ENCODE data around the gene WDR47.

Gene WDR47

DNA sequence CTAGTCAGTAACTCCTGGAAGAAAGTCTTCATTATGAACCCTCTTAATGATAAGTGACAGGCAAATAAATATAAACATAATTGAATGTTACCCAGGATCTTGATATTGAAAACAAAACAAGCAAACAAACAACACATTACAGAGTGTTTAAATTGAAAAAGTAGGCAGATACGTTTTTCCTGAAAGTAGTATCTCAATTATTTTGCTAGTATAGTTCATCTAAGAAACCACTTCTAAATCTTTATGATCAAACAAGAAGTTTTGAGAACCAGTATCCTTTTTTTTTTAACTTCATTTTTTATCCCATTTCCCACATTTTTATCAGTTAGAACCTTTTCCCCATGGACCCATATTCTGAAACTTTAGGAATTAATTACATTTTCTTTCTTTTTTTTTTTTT, 3.7 kb upstream of the WDR47 start:
- ATAC-seq = no peak
- no peak for TF ChIP-seq ZFP30 (CRISPR knock-in tag; IDR thresholded peaks at IDR 0.05)
- no peak for TF ChIP-seq PPARA (CRISPR knock-in tag; IDR thresholded peaks at IDR 0.05; ENCODE audit: borderline replicate concordance)
- TF ChIP-seq ARNTL (CRISPR knock-in tag; IDR thresholded peaks at IDR 0.05; ENCODE audit: borderline replicate concordance, low read depth) = no peak
- no peak for TF ChIP-seq CSRNP3 (CRISPR knock-in tag; IDR thresholded peaks at IDR 0.05)
- TF ChIP-seq, protein P1, sequence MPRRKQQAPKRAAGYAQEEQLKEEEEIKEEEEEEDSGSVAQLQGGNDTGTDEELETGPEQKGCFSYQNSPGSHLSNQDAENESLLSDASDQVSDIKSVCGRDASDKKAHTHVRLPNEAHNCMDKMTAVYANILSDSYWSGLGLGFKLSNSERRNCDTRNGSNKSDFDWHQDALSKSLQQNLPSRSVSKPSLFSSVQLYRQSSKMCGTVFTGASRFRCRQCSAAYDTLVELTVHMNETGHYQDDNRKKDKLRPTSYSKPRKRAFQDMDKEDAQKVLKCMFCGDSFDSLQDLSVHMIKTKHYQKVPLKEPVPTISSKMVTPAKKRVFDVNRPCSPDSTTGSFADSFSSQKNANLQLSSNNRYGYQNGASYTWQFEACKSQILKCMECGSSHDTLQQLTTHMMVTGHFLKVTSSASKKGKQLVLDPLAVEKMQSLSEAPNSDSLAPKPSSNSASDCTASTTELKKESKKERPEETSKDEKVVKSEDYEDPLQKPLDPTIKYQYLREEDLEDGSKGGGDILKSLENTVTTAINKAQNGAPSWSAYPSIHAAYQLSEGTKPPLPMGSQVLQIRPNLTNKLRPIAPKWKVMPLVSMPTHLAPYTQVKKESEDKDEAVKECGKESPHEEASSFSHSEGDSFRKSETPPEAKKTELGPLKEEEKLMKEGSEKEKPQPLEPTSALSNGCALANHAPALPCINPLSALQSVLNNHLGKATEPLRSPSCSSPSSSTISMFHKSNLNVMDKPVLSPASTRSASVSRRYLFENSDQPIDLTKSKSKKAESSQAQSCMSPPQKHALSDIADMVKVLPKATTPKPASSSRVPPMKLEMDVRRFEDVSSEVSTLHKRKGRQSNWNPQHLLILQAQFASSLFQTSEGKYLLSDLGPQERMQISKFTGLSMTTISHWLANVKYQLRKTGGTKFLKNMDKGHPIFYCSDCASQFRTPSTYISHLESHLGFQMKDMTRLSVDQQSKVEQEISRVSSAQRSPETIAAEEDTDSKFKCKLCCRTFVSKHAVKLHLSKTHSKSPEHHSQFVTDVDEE (CRISPR knock-in tag; IDR thresholded peaks at IDR 0.05) = no peak
- TF ChIP-seq PATZ1 (CRISPR knock-in tag; IDR thresholded peaks at IDR 0.05; ENCODE audit: borderline replicate concordance) = no peak
- TF ChIP-seq SNAI2 (CRISPR knock-in tag; IDR thresholded peaks at IDR 0.05) = no peak
- TF ChIP-seq ESRRG (CRISPR knock-in tag; IDR thresholded peaks at IDR 0.05) = no peak
- no peak for TF ChIP-seq ZFP3 (CRISPR knock-in tag; IDR thresholded peaks at IDR 0.05)
- no peak for TF ChIP-seq GLIS3 (CRISPR knock-in tag; IDR thresholded peaks at IDR 0.05)
- TF ChIP-seq ZNF70 (CRISPR knock-in tag; IDR thresholded peaks at IDR 0.05) = no peak
- TF ChIP-seq, protein P2, sequence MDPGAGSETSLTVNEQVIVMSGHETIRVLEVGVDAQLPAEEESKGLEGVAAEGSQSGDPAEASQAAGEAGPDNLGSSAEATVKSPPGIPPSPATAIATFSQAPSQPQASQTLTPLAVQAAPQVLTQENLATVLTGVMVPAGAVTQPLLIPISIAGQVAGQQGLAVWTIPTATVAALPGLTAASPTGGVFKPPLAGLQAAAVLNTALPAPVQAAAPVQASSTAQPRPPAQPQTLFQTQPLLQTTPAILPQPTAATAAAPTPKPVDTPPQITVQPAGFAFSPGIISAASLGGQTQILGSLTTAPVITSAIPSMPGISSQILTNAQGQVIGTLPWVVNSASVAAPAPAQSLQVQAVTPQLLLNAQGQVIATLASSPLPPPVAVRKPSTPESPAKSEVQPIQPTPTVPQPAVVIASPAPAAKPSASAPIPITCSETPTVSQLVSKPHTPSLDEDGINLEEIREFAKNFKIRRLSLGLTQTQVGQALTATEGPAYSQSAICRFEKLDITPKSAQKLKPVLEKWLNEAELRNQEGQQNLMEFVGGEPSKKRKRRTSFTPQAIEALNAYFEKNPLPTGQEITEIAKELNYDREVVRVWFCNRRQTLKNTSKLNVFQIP (CRISPR knock-in tag; IDR thresholded peaks at IDR 0.05; ENCODE audit: borderline replicate concordance, low read depth) = no peak
- TF ChIP-seq ZNF565 (CRISPR knock-in tag; conservative IDR thresholded peaks at IDR 0.05; ENCODE audit: low read depth) = no peak
- TF ChIP-seq ZNF8 (CRISPR knock-in tag; IDR thresholded peaks at IDR 0.05) = no peak
- no peak for TF ChIP-seq TCF4 (CRISPR knock-in tag; IDR thresholded peaks at IDR 0.05; ENCODE audit: borderline replicate concordance)
- no peak for TF ChIP-seq ISL1 (CRISPR knock-in tag; IDR thresholded peaks at IDR 0.05)
- no peak for TF ChIP-seq OSR1 (CRISPR knock-in tag; IDR thresholded peaks at IDR 0.05)
- no peak for TF ChIP-seq RARB (CRISPR knock-in tag; IDR thresholded peaks at IDR 0.05)

GRCh38 chr1:109040989-109041620, 797 bp downstream of the WDR47 start:
- ATAC-seq = peak; percentile 74
- TF ChIP-seq ZC3H10 (CRISPR knock-in tag; IDR thresholded peaks at IDR 0.05) = no peak
- TF ChIP-seq BACH2 (CRISPR knock-in tag; IDR thresholded peaks at IDR 0.05; ENCODE audit: borderline replicate concordance) = no peak
- no peak for TF ChIP-seq OSR1 (CRISPR knock-in tag; IDR thresholded peaks at IDR 0.05)
- no peak for TF ChIP-seq ZNF565 (CRISPR knock-in tag; conservative IDR thresholded peaks at IDR 0.05; ENCODE audit: low read depth)
- TF ChIP-seq TCF4 (CRISPR knock-in tag; IDR thresholded peaks at IDR 0.05; ENCODE audit: borderline replicate concordance) = no peak
- TF ChIP-seq CREB5 (CRISPR knock-in tag; IDR thresholded peaks at IDR 0.05; ENCODE audit: low read depth) = no peak
- TF ChIP-seq CSDC2 (CRISPR knock-in tag; IDR thresholded peaks at IDR 0.05) = no peak
- no peak for TF ChIP-seq ZNF70 (CRISPR knock-in tag; IDR thresholded peaks at IDR 0.05)
- TF ChIP-seq ESRRG (CRISPR knock-in tag; IDR thresholded peaks at IDR 0.05) = no peak
- TF ChIP-seq TOX (CRISPR knock-in tag; IDR thresholded peaks at IDR 0.05; ENCODE audit: borderline replicate concordance) = no peak
- TF ChIP-seq ZNF8 (CRISPR knock-in tag; IDR thresholded peaks at IDR 0.05) = no peak
- TF ChIP-seq, protein P2 (CRISPR knock-in tag; IDR thresholded peaks at IDR 0.05; ENCODE audit: borderline replicate concordance, low read depth) = no peak
- no peak for TF ChIP-seq GLIS3 (CRISPR knock-in tag; IDR thresholded peaks at IDR 0.05)
- no peak for TF ChIP-seq ISL1 (CRISPR knock-in tag; IDR thresholded peaks at IDR 0.05)
- TF ChIP-seq, protein P1 (CRISPR knock-in tag; IDR thresholded peaks at IDR 0.05) = no peak
- TF ChIP-seq CSRNP3 (CRISPR knock-in tag; IDR thresholded peaks at IDR 0.05) = no peak
- TF ChIP-seq RARB (CRISPR knock-in tag; IDR thresholded peaks at IDR 0.05) = no peak
